Measurements from ENCODE around the gene CYSRT1.

Gene CYSRT1

DNA sequence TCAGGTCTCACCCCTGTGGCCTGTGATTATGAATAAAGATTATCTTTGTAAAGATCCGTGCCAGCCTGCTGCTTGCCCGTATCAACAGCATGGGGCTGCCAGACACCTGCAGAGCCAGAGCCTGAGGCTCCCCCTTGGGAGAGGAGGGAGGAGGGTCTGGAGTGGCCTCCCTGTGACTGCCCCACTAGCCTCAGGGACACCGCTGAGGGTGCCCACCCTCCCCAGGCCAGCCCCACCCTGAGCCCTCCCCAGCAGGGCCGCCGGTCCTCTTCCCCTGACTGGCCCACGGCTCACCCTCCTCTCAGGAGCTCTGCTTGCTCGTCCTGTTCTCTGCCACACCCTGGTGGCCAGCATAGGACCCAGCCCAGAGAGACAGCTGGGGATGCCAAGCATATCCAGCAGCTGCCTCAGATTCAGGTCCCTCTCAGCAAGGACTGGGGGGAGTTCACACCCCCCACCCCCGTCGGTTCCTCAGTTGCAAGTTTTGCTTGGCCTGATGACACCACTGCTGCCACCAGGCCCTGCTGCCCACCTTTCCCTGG is 34.6 kb upstream of the CYSRT1 start:
- no peak for DNase-seq (ENCODE audit: low spot score)

DNA sequence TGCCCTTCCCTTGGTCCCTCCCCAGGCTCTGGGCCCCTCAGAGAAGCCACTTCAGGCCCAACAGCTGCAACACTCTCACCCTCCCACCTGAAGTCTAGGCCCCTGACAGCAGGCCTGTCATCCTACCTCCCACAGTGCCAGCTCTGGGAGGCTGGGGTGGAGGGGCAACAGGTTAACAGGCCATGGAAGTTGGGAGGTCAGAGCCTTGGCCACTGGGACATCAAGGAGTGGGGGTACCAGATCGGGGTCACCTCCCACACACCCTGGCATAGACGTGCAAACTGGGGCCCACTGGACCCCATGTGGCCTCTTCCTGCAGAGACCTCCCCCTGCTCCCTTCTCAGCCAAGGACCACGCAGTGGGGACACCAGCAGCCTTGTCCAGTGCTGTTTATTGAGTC is 33.7 kb upstream of the CYSRT1 start:
- DNase-seq (ENCODE audit: low spot score), result no peak

DNA sequence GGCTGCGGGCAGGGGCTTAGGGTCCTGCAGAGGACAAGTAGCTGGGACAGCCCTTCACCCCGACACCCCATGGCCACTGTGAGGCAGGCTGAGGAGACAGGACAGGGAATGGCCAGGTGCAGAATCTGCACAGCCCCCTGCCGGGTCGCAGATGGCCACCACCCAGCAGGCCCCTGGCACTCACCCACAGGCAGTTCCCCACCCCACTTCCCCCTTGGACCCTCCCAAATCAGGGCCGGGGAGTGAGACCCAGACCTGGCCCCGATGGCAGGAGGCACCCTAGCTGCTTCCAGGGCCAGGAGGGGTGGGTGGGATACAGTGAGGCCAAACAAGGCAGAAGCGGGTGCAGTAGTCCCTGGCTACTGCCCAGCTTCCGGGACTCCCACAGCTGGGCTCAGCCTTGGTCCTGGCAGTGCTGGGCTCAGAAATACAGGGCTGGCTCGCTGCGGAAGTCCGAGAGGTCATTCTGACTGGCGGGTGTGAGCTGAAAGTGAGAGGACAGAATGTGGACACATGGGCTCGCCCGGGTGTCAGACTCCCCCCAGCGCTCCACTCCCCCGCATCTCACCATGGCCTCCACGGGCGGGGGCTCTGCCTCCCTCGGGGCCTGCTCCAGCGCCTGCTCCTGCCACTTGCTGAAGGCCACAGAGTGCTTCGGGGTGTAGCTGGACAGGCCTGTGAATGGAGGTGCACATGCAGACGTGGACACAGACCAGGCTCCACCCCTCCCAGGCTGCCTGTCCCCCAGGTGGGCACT is 33.1 kb upstream of the CYSRT1 start:
- DNase-seq (ENCODE audit: low spot score), result no peak

DNA sequence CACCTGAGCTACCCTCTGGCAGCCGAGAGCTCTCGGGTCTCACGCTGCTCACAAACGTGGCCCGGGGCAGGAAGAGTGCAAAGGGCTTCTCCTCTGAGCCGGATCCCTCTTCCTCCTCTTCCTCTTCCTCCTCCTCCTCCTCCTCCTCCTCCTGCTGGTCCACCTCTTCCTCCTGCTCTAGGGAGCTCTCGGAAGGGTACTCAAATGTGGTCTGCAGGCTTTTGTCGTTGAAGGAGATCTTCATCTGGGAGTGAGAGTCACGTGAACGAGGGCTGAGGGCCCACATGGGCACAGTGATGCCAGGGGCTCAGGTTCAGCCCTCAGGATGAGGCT is 32.6 kb upstream of the CYSRT1 start:
- DNase-seq (ENCODE audit: low spot score), result no peak

DNA sequence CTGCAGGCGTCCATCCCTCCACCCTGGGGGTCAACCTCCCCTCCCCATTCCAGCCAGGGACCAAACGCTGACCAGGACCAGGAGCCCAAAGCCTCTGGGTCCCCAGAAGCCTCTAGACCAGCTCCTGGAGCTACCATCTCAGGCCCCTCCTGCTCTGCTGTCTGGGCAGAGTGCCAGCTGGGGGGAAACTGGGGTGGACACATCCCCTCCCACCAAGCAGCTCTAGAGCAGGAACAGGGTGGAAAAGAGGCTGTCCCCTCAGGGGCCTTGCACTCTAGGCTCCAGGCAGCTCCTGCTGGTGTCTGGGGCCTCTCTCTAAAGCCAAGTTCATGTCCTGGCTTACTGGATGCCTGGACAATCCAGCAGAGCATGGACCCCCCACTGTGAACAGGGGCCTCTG is 32.1 kb upstream of the CYSRT1 start:
- DNase-seq (ENCODE audit: low spot score), result no peak

DNA sequence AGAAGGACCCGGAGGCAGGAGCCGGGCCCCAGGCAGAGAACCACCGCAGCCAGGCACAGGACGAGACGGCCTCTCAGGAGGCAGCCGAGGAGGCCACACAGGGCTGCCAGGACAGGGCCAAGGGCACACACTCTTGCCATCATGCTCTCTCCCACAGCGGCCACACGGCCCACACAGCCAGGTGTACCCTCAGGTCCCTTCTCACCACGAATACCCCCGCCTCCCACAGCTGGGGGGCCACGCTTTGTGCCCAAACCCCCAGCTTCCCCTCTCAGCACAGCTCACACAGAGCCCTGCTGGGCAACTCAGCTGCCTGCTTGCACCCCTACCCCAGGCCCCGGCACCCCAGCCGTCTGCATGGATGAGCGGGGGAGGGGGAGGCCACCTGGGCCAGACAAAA is 31.2 kb upstream of the CYSRT1 start:
- DNase-seq (ENCODE audit: low spot score), result no peak

DNA sequence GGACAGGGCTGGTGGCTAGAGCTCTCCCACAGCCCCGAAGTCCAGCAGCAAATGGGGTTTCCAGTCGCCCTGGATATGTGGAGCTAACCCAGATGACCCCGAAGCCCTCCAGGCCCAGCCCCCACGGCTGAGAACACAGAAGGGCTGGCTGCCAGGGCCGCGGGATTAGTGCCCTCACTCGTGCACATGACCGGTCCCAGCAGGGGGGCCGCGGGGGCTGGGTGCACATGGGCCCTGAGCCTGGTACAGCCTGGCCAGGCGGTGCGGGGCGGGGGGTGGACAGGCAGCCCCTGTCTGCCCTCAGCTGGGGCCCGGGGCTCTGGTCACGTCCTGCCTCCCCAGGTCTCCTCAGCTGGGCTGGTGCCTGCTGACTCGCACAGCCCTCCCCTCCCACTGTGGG is 30.6 kb upstream of the CYSRT1 start:
- DNase-seq (ENCODE audit: low spot score), result no peak

DNA sequence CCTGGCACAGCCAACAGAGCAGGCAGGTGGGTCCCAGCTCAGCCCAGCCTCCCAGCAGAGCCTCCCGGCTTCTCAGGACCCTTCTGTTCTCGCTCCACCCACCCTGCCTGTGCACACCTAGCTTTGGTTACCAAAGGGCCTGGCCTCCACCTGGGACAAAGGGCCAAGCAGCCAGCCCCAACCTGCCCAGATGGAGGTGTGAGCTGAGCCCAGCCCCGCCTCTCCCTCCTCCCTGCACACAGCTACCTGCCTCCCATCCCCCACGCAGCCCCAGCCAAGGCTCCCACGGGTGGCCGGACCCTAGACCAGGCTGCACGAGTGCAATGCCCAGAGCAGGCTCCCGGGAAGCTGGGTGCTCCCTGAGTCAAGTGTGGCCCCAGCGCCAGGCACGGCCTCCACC is 30.1 kb upstream of the CYSRT1 start:
- DNase-seq (ENCODE audit: low spot score), result no peak

DNA sequence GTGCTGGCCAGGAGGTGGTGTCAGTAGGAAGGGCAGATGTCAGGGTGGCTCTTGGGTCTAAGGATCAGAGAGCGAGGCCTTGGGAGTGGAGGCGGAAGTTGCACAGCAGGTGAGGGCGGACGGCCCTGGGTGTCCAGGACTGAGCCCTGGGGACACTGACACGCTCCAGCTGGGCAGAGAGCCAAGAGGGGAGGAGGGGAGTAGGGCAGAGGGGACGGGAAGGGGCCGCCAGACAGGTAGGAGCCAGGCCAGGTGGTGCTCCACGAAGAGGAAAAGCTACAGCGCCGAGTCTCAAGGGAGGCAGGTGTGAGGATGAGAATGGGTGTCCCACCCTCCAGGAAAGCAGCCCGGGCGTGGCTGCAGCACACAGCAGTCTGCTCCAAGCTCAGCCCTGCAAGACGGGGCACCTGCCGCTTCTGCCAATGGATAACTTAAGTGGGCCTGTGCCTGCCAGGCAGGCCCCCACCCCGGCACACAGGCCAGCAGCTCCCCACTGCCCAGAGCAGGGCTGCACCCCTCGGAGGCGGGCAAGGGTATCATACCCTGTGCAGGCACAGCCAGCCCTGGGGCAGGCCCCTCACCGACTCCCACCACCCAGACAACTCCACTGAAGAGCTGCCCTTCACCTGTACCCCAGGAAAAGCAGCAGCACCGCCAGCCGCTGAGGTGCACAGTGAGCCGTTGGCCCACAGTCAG is 29.3 kb upstream of the CYSRT1 start:
- DNase-seq (ENCODE audit: low spot score), result no peak

DNA sequence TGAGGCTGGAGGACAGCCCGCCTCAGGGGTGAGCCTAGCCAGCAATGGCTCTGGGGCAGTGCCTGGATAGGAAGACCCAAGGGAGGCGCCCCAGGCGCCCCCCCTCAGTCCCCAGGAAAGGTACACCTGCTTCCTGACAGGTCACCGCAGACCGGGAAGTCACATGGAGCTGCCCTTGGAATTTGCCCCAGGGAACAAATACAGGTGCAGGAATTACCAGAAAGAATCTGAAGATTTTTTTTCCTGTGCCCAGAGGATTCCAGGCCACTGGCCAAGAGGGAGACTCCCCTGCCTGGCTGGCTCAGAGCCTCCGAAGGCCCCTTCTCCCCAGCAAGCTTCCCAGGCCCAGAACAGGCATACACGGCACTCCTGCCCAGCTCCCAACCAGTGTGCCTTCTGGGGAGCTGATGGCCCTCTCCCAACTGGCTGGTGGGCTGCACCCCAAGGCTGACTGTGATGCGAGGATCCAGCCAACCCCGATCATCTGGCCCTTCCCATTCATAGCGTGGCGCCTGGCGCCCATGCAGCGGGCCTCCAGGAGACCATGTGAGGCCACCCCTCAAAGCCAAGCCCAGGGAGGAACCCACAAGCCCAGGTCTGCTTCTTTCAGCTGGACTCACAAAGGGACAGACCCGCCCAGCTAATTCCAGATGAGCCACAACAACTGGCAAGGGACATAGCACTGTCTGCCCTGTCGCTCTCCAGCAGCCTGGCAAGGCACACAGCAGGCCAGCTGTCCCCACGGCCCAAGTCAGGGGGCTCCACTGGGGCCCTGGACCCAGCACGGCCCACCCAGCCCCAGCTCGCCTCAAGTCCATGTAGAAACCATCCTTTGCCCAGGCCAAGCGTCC is 26.7 kb upstream of the CYSRT1 start:
- no peak for DNase-seq (ENCODE audit: low spot score)

DNA sequence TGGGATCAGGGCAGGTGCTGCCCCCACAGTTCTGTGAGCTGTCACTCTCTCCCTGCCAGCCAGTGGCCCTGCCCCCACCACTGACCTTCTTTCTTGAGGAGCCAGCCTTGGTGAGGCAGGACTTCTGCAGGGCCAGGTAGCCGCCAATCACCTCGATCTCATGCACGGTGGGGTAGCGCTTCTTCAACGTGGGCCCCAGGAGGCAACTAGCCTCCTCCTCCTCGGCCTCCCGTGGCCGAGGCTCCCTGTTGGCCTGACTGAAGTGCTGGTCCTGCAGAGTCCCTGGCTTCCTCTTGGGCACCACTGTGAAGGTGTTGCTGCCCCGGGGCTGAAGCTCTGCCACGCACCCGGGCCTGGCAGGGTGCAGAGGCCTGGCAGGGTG is 26.1 kb upstream of the CYSRT1 start:
- DNase-seq (ENCODE audit: low spot score), result no peak

DNA sequence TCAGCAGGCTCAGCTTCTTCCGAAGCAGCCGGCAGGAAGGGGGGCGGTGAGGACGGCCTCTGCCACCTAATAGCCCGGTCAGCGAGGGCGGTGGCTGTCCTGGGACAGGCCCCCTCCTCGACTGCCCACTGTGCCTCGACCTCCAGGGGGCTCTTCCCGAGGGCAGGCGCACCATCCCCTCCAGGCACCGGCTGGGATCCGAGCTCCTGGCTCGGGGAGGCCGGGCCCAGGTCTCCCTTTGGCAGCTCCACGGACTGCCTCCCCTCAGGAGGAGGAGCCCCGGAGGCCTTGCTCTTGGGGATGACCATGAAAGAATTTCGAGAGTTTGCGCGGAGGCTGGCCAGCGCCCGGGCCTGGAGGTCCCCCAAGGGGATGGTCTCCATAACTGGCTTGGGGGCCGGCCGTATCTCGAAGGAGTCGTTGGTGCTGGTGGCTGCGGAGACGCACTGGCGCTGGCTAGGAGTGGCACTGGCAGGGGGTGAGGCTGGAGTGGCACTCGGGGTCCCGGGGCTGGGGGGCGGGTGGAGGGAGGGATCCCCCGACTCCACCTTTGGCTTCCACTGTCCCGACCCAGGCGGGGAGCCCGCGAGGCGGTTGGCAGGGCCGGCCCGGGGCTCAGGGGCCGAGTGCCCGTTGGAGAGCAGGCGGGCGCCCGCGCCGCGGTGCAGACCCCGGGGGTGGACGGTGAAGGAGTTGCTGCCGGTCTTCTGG is 25.4 kb upstream of the CYSRT1 start:
- peak; percentile 43 for DNase-seq (ENCODE audit: low spot score)

DNA sequence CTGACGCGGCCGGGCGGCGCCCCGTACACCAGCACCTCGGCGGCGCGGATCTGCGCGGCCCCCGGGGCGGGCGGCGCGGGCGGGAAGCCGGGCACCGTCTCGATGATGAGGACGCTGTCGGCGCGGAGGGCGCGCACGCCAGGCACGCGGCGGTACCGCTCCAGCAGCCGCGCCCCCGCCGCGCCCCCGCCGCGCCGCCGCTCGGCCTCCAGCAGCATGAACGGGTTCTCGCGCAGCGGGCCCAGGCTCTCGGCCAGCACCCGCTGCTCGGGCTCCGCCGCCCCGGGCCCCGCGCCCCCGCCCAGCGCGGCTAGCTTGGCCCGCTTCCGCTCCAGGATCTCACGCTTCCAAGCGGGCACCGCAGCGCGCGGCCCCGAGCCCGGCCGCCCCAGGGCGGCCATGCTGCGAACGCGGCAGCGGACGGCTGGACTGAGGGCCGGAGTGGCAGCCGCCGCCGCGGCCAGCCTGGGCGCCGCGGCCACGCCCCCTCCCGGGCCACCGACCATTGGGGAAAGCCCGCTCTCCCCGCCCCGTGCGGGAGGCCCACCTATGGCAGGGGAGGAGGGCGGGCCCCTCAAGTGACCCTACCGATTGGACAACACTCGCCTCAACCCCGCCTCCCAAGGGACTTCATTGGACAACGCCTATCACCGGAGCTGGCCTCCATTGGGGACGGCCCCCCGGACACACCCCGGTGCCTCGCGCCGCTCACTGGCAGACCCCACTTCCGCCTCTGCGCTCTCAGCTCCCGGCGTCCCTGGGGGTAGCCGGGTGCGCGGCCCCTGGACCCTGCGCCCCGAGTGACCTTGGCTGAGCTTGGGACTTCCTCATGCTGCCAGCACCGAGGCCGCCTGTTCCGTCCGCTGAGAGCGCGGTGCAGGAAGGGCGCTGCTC is 24.4 kb upstream of the CYSRT1 start, which contains the start of gene TPRN:
Gene TPRN (minus strand): TSS at position 431 of the 894 bp plus-strand sequence. CDS start 30 bp downstream, at position 401.
- DNase-seq (ENCODE audit: low spot score), result peak; percentile 100

DNA sequence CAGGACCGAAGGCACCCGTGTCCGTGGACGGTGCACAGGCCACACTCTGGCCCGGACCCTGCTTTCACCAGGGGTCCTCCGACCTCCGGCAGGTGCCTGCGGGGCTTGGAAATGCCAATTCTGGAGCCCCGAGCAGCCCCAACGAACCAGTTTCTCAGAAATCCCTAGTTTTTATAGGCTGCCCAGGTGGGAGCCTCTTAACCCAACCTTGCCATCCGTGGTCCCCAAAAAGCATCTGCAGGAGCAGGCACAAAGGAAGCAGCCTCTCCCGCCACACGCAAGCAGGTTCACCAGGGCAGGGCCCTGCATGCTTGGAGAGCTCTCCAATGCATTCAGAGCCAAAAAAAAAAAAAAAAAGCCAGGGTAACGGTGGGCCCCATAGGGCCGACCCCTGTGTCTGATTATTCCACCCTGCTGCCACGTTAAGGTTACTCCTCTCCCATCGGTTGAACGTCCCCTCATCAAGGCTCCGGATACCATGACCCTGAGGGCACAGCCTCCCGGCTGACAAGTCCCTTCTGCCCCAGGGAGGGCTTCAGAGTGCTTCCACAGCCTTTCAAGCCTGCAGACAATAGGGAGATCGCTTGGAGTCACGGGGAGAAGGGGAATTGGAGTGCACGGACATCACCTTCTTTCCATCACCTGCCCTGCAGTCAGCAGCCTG is 23.6 kb upstream of the CYSRT1 start:
- no peak for DNase-seq (ENCODE audit: low spot score)

DNA sequence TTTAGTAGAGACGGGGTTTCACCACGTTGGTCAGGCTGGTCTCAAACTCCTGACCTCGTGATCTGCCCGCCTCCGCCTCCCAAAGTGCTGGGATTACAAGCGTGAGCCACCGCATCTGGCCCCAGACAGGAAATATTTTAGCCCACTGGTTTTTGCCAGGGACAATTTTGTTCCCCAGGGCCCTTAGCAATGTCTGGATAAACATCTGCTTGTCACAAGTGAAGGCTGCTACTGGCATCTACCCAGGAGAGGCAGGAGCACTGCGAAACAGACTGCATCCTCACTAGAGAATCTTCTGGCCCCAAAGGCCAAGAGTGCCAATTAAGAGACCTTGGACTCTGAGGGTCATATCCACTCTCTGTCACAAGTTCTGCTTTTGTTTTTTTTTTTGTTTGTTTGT is 22.0 kb upstream of the CYSRT1 start:
- no peak for DNase-seq (ENCODE audit: low spot score)

DNA sequence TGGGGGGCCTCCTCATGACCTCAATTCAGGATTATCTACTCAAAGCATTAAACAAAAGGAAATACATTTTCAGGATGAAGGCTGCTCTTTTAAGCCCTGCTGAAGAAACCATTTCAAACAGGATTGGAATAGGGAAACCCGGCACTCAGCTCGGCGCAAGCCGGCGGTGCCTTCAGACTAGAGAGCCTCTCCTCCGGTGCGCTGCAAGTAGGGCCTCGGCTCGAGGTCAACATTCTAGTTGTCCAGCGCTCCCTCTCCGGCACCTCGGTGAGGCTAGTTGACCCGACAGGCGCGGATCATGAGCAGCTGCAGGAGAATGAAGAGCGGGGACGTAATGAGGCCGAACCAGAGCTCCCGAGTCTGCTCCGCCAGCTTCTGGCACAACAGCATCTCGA is 20.2 kb upstream of the CYSRT1 start:
- no peak for DNase-seq (ENCODE audit: low spot score)

DNA sequence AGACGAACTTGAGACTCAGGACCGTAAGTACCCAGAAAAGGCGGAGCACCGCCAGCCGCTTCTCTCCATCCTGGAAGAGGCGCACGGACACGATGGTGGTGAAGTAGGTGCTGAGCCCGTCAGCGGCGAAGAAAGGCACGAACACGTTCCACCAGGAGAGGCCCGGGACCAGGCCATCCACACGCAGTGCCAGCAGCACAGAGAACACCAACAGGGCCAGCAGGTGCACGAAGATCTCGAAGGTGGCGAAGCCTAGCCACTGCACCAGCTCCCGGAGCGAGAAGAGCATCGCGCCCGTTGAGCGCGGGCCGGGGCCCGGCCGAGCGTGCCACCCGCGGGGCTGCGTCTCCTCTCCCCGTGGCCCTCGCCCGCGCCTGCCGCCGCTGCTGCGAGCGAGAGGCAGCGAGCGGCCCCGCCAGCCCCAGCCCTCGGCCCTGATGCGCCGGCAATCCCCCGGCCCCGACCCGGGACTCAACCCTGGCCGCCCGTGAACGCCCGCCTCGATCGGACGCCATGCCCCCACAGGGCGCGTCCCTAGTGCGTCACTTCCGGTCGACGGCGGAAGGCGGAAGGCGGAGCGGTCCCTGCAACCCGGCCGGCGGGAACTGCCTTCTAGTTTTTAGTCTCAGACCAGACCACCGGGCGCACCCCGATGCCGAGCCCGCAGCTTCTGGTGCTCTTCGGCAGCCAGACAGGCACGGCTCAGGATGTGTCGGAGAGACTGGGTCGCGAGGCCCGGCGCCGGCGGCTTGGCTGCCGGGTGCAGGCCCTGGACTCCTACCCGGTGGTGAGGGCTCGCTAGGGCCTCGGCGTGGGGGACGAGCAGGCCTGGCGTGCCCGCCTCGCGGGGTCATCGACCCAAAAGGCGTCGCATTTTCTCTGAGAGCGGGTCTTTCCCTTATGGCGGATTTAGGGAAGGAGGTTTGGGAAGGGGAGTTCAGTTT is 19.6 kb upstream of the CYSRT1 start, which contains the start of the genes NDOR1 and TMEM203:
Gene NDOR1 (plus strand): TSS at position 575 of the 944 bp plus-strand sequence. CDS start 78 bp downstream, at position 653.
Gene TMEM203 (minus strand): TSS at position 523 of the 944 bp plus-strand sequence. CDS start 234 bp downstream, at position 289.
- peak; percentile 97 for DNase-seq (ENCODE audit: low spot score)

DNA sequence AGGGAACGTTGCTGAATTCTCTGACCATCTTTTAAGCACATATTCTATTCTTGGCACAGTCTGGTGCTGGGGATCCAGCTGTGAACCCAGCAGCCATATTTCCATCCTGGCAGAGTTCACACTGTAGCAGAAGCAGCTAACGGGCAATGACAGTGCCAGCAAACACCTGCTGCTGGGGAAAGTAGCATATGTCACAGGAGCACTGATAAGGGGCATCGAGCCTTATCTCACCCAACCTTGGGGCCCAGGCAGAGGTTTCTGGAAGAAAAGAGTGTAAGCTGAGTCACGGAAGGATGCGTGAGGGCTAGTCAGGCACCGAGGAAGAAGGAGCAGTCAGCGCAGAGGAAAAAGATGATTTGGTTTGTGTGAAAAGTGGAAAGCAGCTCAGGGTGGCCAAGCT is 18.4 kb upstream of the CYSRT1 start:
- DNase-seq (ENCODE audit: low spot score), result no peak

DNA sequence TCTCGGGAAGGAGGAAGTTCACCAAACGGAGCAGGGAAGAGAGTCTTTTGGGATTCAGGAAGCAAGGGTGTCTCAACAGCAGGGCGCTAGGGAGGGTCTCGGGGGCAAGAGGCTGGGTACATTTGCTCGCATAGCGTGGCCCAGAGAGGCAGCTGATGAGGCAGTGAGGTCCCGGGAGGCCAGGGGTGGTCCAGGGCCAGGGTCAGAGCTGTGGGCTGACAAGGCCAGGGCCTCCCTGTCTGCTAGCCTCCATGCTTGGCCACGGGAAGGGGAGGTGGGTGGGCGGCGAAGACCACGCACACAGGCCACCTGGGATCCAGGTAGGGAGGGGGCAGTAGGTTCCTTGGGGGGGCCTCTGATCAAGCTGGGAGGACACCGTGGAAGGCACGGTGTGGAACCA is 13.4 kb upstream of the CYSRT1 start:
- no peak for DNase-seq (ENCODE audit: low spot score)
